CD4-positive, alpha-beta T cell treated with Interleukin-15 for 1 hour (primary cell): ENCODE results near the gene MED12L.
A peak's percentile ranks its signal among the peaks of the same experiment; 100 is the strongest.
"Not testable (repeated sequence)": the region's sequence is repeated elsewhere in the genome, so short reads cannot be mapped to it uniquely, and the experiment has no call there.

ENCODE experiments used
- DNase-seq: peaks from one replicate; pipeline ENCODE4 v3.0.0-alpha.2; 2020

The MED12L gene

GRCh38 chr3:151085227-151085888, at the start of gene MED12L:
TSS of gene MED12L (plus strand) at chr3:151085664. CDS start at chr3:151086927, 1,263 bp downstream.
- peak; percentile 54 for DNase-seq

GRCh38 chr3:151037746-151038477, 47.6 kb upstream of the MED12L start:
- DNase-seq: no peak

GRCh38 chr3:151044706-151045105, 40.8 kb upstream of the MED12L start:
- DNase-seq: no peak

GRCh38 chr3:151047636-151048035, 37.8 kb upstream of the MED12L start:
- no peak for DNase-seq

GRCh38 chr3:151051533-151051932, 33.9 kb upstream of the MED12L start:
- DNase-seq: no peak

- DNase-seq: no peak
These were observed 33.1 kb upstream of the MED12L start for GRCh38 chr3:151052346-151052745.

GRCh38 chr3:151052756-151053155, 32.7 kb upstream of the MED12L start:
- no peak for DNase-seq

- DNase-seq: no peak
These were observed 26.7 kb upstream of the MED12L start for GRCh38 chr3:151058740-151059139.

GRCh38 chr3:151062611-151063010, 22.9 kb upstream of the MED12L start:
- DNase-seq: no peak

- DNase-seq: no peak
These were observed 18.3 kb upstream of the MED12L start for GRCh38 chr3:151067158-151067557.

GRCh38 chr3:151072842-151073241, 12.6 kb upstream of the MED12L start:
- DNase-seq: not testable (repeated sequence)

- no peak for DNase-seq
These were observed 11.2 kb upstream of the MED12L start for GRCh38 chr3:151074256-151074655.

GRCh38 chr3:151075869-151076562, 9.4 kb upstream of the MED12L start:
- DNase-seq: no peak

GRCh38 chr3:151076626-151077025, 8.8 kb upstream of the MED12L start:
- DNase-seq: no peak

GRCh38 chr3:151081082-151081481, 4.4 kb upstream of the MED12L start:
- DNase-seq: not testable (repeated sequence)

GRCh38 chr3:151082880-151083838, 2.3 kb upstream of the MED12L start:
- DNase-seq: no peak

- no peak for DNase-seq
These were observed 604 bp upstream of the MED12L start for GRCh38 chr3:151084893-151085226.

GRCh38 chr3:151085889-151086483, 522 bp downstream of the MED12L start:
- DNase-seq: no peak

- DNase-seq: peak; percentile 72
These were observed 1.3 kb downstream of the MED12L start for GRCh38 chr3:151086484-151087456.

- DNase-seq: no peak
These were observed 2.2 kb downstream of the MED12L start for GRCh38 chr3:151087648-151088047.

GRCh38 chr3:151091685-151092345, 6.4 kb downstream of the MED12L start:
- DNase-seq: no peak
